GM21529 (cell line): ENCODE measurements around the gene ADRM1.

Experiments used
- ATAC-seq: cut with Tn5 transposase; IDR thresholded peaks from one replicate; pipeline ENCODE4 v1.9.1; 2021; ENCODE audit not compliant: unreplicated experiment

ADRM1 gene, protein sequence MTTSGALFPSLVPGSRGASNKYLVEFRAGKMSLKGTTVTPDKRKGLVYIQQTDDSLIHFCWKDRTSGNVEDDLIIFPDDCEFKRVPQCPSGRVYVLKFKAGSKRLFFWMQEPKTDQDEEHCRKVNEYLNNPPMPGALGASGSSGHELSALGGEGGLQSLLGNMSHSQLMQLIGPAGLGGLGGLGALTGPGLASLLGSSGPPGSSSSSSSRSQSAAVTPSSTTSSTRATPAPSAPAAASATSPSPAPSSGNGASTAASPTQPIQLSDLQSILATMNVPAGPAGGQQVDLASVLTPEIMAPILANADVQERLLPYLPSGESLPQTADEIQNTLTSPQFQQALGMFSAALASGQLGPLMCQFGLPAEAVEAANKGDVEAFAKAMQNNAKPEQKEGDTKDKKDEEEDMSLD

DNA sequence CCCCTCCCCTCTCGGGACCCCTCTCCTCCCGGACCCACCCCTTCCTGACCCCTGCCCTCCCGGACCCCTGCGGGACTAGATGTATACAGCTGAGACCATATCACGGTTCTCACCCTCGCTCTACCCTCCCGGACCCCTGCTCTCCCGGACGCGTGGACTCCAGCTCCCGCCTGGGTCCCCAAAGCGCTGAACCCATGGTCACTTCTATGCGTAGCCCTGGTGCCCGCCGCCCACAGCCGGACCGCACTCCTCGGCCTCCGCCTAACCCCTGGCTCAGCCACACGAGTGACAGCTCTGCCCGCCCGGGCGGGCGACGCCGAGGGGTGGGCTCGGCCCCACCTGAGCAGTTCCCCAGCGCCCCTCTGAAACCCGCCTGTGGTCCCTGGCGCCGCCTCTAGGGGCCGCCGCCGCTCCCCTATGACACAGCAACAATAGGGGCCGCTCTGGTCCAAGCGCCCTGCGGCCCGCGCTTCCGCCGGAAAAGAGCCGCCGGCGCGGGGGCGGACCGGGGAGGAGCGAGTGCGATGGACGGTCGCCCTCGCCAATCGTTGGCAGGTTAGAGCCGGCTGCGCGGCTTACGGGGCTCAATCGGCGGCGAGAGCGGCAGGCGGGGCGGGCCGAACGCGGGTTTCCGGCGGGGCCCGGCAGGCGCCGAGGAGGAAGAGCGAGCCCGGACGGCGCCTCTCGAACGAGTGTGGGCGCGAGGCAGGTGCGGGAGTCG is at the start of gene ADRM1:
TSS of gene ADRM1 (plus strand) at position 657 of the 721 bp plus-strand sequence. CDS start 572 bp downstream, outside the sequence.
- ATAC-seq = peak; percentile 80

DNA sequence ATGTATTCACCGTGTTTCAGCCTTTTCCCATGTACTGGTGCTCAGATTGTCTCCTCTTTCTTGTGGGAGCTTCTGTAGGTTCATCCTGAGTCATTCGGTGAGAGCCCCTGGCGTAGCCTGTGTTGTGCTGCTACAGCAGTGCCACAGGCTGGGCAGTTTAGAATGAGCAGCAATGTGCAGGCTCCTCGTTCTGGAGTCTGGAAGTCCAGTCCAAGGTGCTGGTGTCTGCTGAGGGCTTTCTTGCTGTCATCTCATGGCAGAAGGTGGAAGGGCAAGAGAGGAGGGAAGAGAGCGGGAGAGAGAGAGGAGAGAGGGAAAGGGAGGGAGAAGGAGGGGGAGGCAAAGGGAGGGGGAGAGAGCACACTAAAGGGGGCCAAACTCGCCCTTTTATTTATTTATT is 49.4 kb upstream of the ADRM1 start:
- no peak for ATAC-seq

DNA sequence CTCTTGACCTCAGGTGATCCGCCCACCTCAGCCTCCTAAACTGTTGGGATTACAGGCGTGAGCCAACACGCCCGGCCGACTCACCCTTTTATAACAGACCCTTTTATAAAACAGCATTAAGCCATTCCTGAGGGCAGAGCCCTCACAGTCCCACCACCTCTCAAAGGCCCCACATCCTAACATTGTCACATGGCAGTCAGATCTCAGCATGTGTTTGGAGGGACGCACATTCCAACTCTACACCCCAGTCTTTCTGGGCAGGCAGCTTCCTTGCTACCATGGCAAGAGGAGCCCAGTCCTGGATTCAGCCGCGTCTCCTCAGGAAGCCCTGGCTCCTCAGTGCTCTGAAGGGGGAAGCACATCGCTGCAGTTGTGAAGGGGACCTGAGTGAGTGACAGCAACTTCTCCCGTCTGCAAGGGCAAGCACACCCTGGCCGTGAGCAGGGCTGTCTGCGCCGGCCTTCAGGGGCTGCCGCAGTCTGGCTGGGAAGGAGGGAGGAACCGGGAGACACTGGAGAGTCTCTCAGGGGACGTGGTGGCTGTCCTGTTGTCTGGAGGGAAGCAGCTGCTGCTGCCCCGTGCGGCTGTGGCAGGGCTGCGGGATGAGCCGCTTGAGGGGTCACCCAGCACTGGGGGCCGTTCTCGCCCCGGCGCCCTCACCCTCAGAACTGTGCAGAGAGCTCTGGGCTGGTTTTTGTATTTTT is 48.6 kb upstream of the ADRM1 start:
- no peak for ATAC-seq

DNA sequence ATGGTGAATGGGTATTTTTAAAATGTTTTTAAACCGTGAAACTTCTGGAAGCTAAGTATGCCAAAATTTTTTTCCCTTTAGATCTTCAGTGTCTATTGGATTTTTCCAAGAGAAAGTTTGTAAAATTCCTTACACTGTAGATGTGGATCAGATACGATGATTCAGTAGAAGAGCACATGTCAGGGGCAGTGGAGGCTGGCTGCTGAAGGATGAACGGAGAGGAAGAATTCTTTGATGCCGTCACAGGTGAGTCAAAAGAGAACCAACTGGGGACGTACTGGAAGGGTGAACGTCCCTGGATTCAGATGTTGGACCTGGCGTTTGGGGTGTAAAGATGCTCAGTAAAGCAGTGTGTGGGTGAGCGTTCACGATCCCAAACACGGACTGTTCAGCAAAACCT is 46.8 kb upstream of the ADRM1 start:
- ATAC-seq = no peak

DNA sequence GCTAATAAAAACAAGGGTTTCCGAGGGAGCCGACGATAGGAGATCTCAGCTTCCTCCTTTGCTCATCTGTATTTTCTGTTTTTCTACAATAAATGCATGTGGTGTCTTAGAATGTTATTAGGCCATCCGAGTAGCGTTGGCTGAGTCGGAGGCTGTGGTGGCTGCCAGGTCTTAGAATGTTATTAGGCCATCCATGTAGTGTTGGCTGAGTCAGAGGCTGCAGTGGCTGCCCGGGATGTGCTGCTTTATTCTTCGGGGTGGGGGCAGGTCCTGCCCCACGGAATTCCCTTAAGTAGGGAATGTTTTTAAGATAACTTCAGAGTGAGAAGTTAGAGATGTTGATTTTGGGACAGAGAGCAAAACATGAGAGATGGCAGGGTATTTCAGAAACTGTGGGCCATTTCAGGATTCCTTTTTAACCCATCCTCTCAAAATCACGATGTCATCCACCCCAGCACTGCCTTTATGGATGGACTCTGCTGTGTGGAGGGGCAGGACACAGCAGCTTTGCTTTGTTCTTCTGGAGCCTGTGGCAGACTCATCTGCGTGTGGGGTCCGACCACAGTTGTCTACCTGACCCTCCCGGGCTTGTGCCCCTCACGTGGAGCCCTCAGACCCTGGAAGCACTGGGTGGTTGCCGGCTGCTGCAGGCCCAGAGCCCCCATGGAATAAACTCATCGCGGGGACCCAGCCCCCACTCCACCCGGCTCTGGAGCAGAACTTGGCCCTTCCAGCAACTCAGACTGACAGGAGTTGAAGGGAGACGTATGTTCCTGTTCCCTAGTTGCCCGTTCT is 44.1 kb upstream of the ADRM1 start:
- no peak for ATAC-seq

DNA sequence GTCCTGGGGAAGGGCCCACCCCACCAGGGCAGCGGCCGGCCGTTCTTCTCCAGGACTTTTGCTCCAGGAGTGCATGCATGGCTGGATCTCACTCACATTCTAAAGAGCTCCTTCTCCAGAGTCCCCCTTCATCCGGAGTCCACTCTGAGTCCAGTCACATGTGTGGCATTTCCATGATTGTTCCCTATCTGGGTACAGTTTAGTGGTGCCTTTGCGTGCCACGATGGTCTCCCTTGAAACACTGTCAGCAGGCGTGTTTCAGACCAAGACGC is 43.6 kb upstream of the ADRM1 start:
- ATAC-seq = no peak

DNA sequence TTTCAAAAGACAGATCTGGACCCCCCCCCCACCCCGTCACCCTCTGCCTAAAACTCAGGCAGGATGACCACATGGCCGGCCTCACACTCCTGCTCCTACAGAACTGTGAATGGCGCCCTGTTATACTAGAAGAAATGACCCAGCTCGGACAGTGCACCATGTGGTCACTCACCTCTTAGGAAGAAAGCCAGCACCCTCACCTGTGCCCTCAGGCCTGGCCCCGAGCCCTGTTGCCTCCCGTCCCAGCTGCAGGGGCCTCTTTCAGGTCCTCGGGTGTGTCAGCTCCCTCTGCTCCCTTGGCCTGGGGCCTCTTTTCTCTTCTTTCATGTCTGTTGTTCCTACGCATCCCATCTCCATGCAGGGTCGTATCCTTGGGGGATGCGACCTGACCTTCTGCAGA is 40.7 kb upstream of the ADRM1 start:
- ATAC-seq = no peak

DNA sequence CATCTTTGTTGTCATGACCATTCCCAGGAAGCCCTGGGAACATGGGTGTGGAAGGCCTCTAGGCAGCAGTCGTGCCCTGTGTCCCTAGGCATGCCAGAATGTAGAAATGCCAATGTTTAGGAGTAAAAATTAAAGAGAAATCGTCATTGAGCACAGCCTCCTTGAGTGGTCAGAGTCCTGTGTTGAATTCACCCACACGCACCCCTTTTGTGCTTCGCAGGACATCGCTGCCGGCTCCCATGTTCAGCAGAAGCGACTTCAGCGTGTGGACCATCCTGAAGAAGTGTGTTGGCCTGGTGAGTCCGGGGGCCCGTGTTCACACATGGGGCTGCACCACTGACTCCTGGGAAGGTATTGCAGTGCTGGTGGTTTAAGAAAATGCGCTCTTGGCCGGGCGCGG is 39.4 kb upstream of the ADRM1 start:
- ATAC-seq = no peak

DNA sequence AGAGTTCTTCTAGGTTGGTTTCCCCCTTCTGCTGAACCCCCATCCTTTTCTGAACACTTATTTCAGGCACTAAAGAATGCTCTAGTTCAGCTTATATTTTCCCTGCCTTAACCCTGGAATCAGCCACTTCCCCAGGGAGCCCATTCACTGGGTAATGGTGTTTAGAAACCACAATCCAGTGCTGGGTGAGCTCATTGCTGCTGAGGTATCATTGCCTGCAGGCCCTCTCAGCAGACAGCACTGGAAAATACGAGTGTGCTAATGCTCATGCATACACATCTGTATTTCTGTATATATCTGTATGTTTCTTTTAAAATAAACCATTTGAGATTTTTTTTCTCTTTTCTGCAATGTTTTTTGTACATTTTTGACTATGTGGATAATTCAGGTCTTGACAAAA is 37.4 kb upstream of the ADRM1 start:
- no peak for ATAC-seq

DNA sequence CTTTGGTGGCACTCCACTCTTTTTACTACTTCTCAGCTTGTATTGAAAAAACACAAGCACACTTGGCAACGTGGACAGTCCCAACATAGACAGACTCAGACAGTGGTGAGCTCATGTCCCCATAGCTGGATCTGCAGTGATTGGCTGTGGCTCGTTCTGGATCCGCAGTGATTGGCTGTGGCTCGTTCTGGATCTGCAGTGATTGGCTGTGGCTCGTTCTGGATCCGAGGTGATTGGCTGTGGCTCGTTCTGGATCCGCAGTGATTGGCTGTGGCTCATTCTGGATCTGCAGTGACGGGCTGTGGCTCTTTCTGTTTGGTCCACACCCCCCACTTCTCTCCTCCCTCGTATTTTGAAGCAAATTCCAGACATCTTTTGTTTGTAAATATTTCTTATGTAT is 36.5 kb upstream of the ADRM1 start:
- no peak for ATAC-seq

DNA sequence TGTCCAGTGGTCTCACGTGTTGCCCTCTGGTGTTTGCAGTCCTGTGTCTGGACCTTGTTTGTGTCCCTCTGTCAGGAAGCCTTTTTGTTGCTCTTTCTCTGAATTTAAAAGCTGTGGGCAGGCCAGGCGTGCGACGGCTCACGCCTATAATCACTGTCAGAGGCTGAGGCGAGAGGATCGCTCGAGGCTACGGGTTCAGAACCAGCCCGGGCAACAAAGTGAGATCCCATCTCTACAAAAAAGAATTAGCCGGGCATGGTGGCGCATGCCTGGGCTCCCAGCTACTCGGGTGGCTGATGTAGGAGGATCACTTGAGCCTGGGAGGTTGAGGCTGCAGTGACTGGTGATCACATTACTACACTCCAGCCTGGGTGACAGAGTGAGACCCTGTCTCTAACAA is 35.9 kb upstream of the ADRM1 start:
- ATAC-seq = no peak

DNA sequence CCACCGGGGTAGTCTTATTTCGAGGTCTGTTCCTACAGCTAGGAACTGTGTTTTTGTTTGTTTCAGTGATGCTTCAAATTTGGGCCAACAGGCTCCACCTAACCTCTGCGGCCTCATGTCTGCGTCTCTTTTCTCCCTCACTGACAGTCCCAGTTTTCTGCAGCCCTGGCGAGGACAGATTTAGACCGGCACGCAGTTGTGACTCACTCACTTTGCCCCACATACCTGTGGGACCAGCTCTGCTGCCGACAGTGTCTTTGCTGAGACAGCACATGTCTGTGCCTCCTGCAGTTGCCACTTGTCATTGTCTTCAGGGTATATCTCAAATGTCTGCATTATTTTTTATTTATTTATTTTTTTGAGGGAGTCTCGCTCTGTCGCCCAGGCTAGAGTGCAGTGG is 35.3 kb upstream of the ADRM1 start:
- no peak for ATAC-seq

DNA sequence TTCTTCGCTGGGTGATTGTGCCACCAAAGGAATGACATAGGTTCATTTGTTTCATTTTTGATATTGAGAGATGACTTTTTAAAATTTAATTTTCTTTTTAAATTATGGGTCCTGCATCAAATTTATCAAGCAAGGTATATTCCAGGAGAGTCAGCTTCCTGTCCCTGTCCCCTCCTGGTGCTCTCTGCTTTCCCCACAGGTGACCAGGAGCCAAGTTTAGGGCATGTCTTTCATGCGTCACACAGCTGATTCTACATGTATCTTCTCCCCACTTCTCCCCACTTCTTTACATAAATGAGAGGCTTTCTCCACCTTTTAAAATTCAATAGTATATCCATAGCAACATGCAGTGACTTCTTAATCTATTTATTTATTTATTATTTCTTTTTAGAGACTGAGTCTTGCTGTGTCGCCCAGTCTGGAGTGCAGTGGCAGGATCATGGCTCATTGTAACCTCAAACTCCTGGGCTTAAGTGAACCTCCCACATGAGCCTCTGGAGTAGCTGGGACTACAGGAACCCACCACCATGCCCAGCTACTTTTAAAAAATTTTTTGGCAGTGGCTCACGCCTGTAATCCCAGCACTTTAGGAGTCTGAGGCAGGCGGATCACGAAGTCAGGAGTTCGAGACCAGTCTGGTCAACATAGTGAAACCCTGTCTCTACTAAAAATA is 34.4 kb upstream of the ADRM1 start:
- no peak for ATAC-seq

DNA sequence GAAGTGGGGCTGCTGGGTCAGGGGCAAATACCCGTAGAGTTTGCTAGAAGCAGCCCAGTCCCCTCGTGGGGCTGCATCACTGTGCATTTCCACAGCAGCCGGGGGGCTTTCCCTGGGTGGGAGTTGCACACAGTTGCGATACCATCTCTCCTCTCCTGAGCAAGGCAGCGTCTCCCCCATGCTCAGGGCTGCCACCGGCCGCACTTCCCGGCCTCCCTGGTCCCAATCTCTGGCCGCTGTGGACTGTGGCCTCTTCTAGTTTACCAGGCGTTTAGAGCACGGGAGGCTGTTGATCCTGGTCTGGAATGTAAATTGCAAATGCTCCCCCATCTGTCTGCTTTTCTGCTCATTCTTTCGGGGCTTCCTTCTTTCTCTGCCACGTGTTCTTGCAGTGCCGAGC is 33.4 kb upstream of the ADRM1 start:
- no peak for ATAC-seq

DNA sequence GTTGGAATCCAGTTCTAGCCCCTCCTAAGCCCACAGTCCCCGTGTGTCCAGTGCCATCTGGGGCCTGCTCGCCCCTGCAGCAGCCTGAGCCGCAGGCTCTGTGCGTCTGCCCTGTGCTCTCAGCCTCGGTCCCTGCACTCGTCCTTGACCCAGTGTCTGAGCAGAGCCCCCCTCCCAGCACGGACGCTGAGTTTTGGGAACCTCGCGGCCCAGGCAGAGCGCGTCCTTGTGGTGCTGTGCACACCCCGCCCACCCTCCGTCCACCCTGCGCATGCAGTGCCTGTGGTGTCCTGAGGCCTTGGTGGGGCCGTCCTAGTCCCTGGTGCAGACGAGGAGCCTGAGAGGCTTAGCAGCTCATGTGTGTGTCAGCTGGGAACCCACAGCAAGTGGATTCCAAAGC is 32.9 kb upstream of the ADRM1 start:
- no peak for ATAC-seq

DNA sequence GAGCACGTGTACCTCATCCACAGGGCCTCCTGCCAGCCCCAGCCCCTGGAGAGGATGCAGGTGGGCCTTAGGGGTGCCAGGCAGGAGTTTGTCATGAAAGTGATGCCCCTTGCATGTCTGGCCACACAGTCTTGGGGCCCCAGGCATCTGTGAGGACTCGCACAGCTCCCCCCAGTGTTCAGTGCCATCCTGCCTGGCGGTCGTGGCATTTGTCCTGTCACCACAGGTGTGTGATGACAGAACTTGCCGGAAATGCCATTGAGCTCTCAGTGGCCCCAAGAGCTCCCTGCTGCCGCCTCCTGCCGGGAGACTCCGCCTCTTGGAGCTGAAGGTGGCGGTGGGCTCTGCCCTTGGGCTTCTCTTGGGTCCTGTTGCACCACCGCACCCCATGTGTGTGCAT is 30.6 kb upstream of the ADRM1 start:
- no peak for ATAC-seq

DNA sequence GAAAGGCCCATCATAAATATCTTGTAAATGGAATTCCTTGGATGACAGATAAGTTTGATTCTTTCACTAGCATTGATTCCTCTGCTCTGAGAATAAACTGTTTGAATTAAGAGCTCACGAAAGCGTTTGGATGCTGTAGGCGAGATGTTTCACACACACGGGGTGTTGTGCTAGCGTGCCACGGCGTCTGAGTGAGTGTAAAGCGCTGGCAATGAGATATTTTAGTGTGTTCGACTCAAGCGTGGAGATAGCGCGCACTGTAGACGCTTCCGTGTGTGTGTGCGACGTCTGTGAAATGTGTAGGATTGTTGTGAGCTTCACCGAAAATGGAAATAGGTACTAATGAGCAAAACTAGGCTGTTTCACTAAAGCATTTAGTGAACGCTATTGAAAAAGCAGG is 29.4 kb upstream of the ADRM1 start:
- ATAC-seq = no peak

DNA sequence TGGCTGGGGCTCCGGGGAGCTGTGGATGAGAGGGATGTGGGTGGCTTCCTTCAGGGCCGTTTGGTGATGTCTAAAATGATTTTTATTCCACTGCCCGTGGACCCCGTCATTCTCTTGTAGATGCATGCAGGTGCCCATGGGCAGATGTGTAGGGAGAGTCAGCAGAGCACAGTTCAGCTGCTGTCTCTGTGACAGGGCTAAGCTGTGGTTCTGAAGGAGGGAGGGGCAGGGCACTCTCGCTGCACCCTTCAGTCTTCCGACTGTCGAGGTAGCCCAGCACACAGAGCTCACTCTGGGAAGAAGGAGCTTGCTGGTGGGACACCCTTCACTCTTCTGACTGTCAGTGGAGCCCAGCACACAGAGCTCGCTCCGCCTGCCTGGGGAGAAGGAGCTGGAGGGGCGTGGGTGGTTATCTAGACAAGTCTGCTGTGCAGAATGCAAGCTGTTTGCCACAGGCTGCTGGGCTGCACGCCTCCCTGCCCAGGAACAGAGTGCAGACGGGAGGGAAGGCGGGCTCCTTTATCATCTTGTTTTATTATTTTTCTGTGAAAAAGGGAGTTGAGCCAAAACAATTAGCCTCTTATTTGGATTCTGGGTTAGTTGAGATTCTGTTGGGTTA is 28.4 kb upstream of the ADRM1 start:
- ATAC-seq = no peak

DNA sequence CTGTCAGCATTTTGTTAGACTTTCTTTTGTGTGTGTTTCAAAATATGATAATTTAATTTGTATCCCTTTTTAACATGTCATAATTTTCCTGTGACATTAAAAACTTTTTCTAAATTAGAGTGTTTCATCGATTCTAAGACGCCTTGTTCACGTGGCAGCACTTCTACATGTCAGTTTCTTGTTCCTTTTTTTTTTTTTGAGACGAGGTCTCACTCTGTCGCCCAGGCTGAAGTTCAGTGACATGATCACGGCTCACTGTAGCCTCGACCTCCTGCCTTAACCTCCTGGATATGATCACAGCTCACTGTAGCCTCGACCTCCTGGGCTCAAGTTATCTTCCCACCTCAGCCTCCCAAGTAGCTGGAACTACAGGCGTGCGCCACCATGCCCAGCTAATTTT is 27.6 kb upstream of the ADRM1 start:
- no peak for ATAC-seq

DNA sequence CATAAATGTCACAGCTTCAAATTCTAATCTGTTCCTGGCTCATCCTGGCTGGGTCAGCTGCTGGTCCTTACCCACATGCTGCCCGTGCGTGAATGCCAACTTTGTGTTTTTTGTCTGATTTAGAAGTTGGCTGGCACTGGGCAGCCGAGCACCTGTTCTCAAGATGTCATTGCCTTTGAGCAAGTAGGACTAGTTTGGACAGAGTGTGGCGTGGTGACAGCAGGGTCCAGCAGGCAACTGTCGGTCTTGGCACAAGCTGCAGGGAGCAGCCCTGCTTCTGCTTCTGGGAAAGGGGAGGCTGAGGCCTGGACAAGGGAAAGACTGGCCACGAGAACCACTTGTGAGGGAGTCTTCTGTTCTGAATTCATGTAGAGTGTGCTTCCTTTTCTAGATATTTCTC is 26.4 kb upstream of the ADRM1 start:
- no peak for ATAC-seq
